Left lung (tissue), 10 donors: Measurements from ENCODE around the gene XPO5. TPM values are rescaled to one million over a fixed set of nuclear protein-coding genes. Genes with fewer than 3 reads are reported as not detected.
A peak's percentile ranks its signal among the peaks of the same experiment; 100 is the strongest.

Experiments
- ATAC-seq: fragments of 200-7000 bp; cut with Tn5 transposase; one replicate; pipeline ENCODE4 v1.9.1; 2020; ENCODE audit warnings: moderate library complexity
- DNase-seq, 4 donors: peaks; one replicate each; pipeline ENCODE4 v3.0.0-alpha.2; 2013 to 2020
- H3K27ac ChIP-seq, 2 donors: fragments of 200-600 bp; sonication (generic) in 1 of 2; one replicate each; pipeline versions ENCODE4 v1.5.0 to v1.8.0; 2020 to 2021
- H3K27me3 ChIP-seq, 2 donors: fragments of 200-600 bp; sonication (generic) in 1 of 2; one replicate each; pipeline versions ENCODE4 v1.5.0 to v1.8.0; 2020 to 2021
- H3K36me3 ChIP-seq, 2 donors: fragments of 200-600 bp; sonication (generic) in 1 of 2; one replicate each; pipeline versions ENCODE4 v1.5.0 to v1.8.0; 2020 to 2021
- H3K4me1 ChIP-seq, 2 donors: fragments of 200-600 bp; one replicate each; pipeline ENCODE4 v1.8.0; 2021
- H3K4me3 ChIP-seq, 2 donors: fragments of 200-600 bp; sonication (generic) in 1 of 2; one replicate each; pipeline versions ENCODE4 v1.5.0 to v1.8.0; 2020 to 2021; ENCODE audit warnings: mild to moderate bottlenecking in 1 of 2
- H3K9me3 ChIP-seq, 2 donors: fragments of 200-600 bp; sonication (generic) in 1 of 2; one replicate each; pipeline versions ENCODE4 v1.5.0 to v1.8.0; 2020 to 2021
- CTCF ChIP-seq, 2 donors: fragments of 200-600 bp; sonication (generic) in 1 of 2; IDR thresholded peaks; one replicate each; pipeline versions ENCODE4 v1.5.0 to v1.8.0; 2021; ENCODE audit warnings: antibody characterized with exemption in 2 of 2
- intact Hi-C, 2 donors: fragments of 100-400 bp; cut with DNase I; formaldehyde crosslinking; loops; one replicate each; pipeline versions ENCODE4 v1.11.2 to v1.14.2; 2022
- polyA plus RNA-seq, 6 donors: library from polyadenylated mRNA; unstranded; fragments of 120-200 nt; gene quantifications; one replicate each; pipeline ENCODE4 v1.2.1, GENCODE V29; 2013; ENCODE audit not compliant: insufficient read length in 6 of 6
- total RNA-seq, 2 donors: library from RNA; stranded (reverse); fragmentation: NEBNext Ultra II Directional; extraction: Animal tissue kit (Norgen Biotek cat#: 25700); gene quantifications; one replicate each; pipeline ENCODE4 v1.2.1, GENCODE V29; 2021
- donor health status: DM: no; HTN: yes; CAD: no.
- donor health status: DM: no; HTN: no; CAD: no.

Gene XPO5
- total and polyA plus RNA-seq, 8 donors = 24.0 to 52.9 (median 42.0) TPM

- DNase-seq (no peak), ATAC-seq (no peak)
- Histone ChIP-seq H3K4me3 (no peak overlapping the region), H3K36me3 (peaks cover 0 to 68% of the 10 kb centered on the region in 2 donors), H3K9me3 (no peaks in the 10 kb centered on the region), H3K27ac (no peak overlapping the region), H3K27me3 (no peaks in the 10 kb centered on the region), H3K4me1 (peaks cover 21 to 31% of the 10 kb centered on the region in 2 donors)
- TF ChIP-seq CTCF (IDR thresholded peaks at IDR 0.05) = no peak
- intact Hi-C loops = no loop called here
Measured at GRCh38 chr6:43520097-43520496, 55.7 kb downstream of the XPO5 start.

DNA sequence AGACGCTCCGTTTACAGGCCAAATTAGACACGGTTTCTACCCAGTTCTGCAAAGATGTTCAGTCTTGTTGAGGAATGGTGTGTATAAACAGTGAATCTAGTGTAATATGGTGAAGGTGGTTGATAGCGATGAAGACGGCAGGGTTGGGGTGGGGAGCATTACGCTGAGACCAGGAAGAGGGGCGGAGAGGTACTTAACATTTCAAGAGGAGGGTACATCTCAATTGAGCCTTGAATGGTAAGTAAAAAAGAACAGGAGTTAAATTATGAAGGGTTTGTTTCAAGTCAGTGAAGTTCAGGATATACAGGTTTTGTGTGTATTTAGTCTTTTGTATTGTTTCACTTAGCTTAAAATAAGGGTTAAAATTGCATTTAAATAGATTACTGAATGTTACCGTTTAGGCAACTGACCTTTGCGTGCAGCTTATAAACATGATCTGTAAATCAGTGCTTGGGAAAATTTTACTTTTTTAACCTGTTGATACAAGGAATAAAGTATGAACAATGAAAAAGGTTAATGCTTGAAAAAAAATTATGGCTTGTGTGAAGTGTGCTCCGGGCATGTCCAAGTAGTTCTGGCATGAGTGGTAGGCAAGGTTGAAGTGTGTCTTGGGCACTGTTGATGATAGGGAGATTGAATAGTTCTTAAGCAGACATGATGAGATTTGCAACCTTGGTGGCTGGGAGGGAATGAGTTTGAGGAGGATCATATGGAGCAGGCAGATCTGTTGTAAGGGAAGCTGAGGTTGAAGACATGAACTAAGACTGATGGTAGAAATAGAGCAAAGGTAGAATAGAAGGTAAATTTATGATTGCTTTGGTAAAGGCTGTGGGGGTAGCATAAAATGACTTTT is 58.1 kb downstream of the XPO5 start:
- intact Hi-C loops = no loop called here
- DNase-seq = no peak
- TF ChIP-seq CTCF (IDR thresholded peaks at IDR 0.05) = no peak
- peak; percentile 2 for ATAC-seq
- H3K27ac ChIP-seq = peak overlapping the region in 1 of 2 donors; percentile 90
- peak overlapping the region; percentile 73 to 96 for H3K4me3 ChIP-seq
- peaks cover 0 to 68% of the 10 kb centered on the region in 2 donors for H3K36me3 ChIP-seq
- peaks cover 29 to 49% of the 10 kb centered on the region in 2 donors for H3K4me1 ChIP-seq
- no peaks in the 10 kb centered on the region for H3K27me3 ChIP-seq
- H3K9me3 ChIP-seq = no peaks in the 10 kb centered on the region

- Histone ChIP-seq H3K27ac (peak within 1 kb of the TSS; percentile 85 to 90), H3K4me1 (peaks cover 29 to 55% of the 10 kb centered on the region in 2 donors), H3K4me3 (peak within 1 kb of the TSS; percentile 73 to 96), H3K36me3 (peaks cover 0 to 68% of the 10 kb centered on the region in 2 donors), H3K9me3 (no peaks in the 10 kb centered on the region), H3K27me3 (no peaks in the 10 kb centered on the region)
- intact Hi-C loops = no loop called here
- ATAC-seq (peak; percentile 92), DNase-seq (peak; percentile 95 to 98 (median 98))
- TF ChIP-seq CTCF (IDR thresholded peaks at IDR 0.05) = no peak
Measured at GRCh38 chr6:43516697-43517504, 58.9 kb downstream of the XPO5 start, which contains the start of the genes POLR1C and YIPF3. Gene POLR1C, plus strand, starts transcription at chr6:43517089. Its CDS starts 21 bp downstream, at chr6:43517110. Gene YIPF3, minus strand, starts transcription at chr6:43516926. Its CDS starts 119 bp downstream, at chr6:43516807.

DNA sequence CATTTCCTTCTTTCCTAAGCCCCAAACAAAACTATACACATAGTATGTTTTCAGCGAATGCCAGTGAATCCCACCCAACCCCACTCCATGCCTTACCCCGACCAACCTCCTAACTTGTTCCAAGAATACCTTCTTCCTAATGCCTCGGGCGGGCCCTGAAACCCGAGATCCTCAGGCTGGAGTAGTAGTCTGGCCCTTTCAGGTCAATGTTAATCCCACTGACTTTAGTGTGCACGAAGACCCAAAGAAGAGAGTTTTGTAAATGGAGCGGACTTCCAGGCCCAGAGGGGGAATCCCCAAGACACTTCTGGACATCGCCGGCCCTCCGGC is 59.5 kb downstream of the XPO5 start:
- peaks cover 29 to 57% of the 10 kb centered on the region in 2 donors for H3K4me1 ChIP-seq
- no peak for DNase-seq
- peaks cover 0 to 68% of the 10 kb centered on the region in 2 donors for H3K36me3 ChIP-seq
- intact Hi-C loops = no loop called here
- no peaks in the 10 kb centered on the region for H3K9me3 ChIP-seq
- H3K4me3 ChIP-seq = peak overlapping the region; percentile 73 to 96
- H3K27me3 ChIP-seq = no peaks in the 10 kb centered on the region
- no peak for ATAC-seq
- TF ChIP-seq CTCF (IDR thresholded peaks at IDR 0.05) = no peak
- H3K27ac ChIP-seq = peak overlapping the region; percentile 85 to 90

GRCh38 chr6:43515808-43516207 is 60.0 kb downstream of the XPO5 start:
- no peak for DNase-seq
- intact Hi-C loops = no loop called here
- H3K27me3 ChIP-seq = no peaks in the 10 kb centered on the region
- H3K27ac ChIP-seq = peak overlapping the region; percentile 85 to 90
- no peak for TF ChIP-seq CTCF (IDR thresholded peaks at IDR 0.05)
- peaks cover 31 to 59% of the 10 kb centered on the region in 2 donors for H3K4me1 ChIP-seq
- ATAC-seq = no peak
- no peaks in the 10 kb centered on the region for H3K9me3 ChIP-seq
- peaks cover 0 to 68% of the 10 kb centered on the region in 2 donors for H3K36me3 ChIP-seq
- H3K4me3 ChIP-seq = peak overlapping the region; percentile 73 to 96
